Cortex of kidney (tissue), 1 donor: Measurements from ENCODE around the gene ASXL1.
"Not testable (repeated sequence)": the region's sequence is repeated elsewhere in the genome, so short reads cannot be mapped to it uniquely, and the experiment has no call there.

ENCODE experiments used
- DNase-seq: peaks from one replicate; lab custom pipeline; 2025; lab: John Stamatoyannopoulos, UW

The ASXL1 gene

DNA sequence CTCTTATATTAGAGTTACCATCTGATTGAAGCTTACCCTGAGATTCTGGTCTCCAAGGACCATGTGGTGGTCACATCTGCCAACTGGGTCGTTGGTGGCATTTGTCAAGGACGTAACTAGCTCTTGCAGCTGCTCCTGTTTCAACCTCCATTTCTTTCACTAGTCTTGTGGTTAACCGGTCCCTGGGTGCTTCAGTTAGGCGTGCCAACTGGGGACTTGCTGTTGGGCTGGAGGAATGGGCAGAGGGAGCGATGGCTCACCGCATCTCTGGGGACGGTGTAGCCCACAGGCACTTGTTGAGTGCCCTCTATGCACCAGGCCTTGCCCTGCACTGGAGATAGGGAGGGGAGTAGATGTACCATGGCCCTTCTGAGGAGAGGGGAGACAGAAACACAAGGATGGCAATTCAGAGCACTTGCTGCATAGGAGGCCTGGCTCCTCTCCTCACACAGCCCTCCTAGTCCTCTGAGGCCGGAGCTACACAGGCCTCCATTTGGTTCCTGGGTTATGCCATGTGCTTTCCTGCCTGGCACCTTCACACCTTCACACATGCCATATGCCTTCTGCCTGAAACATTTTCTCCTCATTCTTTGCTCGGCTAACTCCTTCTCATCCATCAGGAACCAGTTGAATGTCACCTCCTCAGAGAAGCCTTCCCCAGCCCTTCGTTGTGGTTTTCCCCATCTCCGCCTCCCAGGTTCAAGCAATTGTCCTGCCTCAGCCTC, 20.0 kb upstream of the ASXL1 start:
- no peak for DNase-seq

DNA sequence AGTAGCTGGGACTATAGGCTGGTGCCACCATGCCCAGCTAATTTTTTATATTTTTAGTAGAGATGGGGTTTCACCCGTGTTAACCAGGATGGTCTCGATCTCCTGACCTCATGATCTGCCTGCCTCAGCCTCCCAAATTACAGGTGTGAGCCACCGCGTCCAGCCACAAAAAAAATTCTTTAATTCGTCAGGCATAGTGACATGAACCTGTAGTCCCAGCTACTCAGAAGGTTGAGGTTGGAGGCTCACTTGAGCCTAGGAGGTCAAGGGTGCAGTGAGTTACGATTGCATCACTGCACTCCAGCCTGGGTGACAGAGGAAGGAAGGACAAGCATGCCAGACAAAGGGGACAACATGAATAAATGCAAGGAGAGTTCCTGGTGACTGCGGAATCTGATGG, 19.5 kb upstream of the ASXL1 start:
- no peak for DNase-seq

DNA sequence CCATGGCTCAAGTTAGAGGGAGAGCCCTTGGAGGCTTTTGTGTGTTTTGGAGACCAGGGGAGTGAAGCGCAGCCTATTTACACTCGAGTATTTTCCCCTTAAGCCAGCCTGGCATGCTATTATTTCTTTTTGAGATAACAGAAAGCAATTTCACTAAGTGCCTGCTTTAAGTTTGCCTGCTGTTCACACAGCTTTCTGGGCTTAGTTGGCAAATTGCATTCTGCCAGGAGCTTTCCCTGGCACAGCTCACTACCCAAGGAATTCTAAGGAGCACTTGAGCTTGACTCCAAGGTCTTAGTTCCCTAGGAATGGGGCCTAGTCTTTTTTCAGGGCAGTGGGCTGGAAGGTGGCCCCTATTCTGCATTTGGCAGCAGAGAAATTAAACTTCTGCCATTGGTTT, 19.0 kb upstream of the ASXL1 start:
- DNase-seq, result no peak

DNA sequence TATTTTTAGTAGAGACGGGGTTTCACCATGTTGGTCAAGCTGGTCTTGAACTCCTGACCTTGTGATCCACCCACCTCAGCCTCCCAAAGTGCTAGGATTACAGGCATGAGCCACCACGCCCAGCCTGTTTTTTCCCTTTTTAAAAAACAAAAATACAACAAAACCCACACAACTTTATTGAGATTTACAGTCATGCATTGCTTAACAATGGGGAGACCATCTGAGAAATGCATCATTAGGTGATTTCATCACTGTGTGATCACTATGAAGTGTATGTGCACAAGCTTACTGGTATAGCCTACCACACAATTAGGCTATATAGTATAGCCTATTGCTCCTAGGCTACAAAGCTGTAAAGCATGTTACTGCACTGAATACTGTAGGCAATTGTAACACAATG, 17.1 kb upstream of the ASXL1 start:
- DNase-seq, result not testable (repeated sequence)

DNA sequence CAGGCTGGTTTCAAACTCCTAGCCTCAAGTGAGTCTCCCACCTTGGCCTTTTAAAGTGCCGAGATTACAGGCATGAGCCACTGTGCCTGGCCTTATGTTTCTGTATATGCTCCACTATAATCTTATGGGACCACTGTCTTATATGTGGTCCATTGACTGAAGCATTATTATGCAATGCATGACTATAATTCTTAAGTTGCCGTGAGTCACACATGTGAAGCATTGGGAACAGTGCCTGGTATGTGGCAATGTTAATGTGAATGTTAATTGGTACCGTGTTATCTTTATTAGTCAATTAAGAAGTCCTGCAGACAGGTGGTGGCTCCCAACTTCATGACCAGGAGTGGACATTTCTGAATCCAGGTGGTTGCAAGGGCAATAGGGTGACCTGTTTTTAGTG, 14.7 kb upstream of the ASXL1 start:
- no peak for DNase-seq

DNA sequence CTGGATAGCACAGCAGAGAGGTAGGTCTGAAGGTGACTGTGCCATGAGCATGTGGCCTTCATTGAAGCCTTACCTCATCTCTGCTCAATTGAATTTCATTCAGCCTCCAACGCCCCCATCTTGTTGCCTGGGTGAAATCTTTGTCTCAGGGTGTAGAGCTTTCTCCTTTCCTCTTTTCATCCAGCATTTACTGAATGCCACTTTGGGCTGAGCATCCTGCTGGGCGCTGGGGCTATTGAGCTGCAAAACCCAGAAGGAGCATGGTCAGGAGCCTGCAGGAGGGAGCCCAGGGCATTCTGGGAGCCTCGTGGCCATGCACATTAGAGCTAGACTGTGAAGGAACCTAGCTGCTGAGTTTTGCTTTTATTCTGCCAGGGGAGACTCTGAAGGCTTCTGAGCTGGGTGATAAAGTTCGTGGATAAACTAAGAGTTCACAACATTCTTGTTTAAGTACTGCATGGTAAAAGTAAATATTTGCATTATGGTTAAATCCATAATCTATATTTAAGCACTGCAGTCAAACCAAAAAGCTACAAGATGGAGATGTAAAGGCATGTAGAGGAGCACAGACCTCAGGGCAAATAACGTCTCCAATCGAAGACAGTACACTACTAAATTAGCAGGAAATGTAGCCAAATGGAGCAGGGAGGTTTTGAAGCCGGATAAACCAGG, 13.2 kb upstream of the ASXL1 start:
- no peak for DNase-seq

DNA sequence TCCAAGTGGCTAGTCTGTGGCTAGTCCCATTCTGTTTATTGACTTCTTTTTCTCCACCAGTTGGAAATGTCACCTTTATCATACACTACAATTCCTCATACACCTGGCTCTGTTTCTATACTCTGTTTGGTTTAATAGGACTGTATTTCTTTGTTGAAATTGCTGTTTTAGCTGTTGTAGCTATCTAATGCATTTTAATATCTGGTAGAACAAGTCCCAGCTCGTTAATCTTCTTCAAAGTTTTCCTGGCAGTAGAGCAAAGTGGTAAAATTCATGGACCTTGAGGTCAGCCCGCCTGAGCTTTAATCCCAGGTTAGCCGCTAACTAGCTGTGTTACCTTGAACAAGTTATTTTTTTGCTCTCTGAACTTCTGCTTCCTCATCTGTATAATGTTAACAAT, 9.9 kb upstream of the ASXL1 start:
- no peak for DNase-seq

DNA sequence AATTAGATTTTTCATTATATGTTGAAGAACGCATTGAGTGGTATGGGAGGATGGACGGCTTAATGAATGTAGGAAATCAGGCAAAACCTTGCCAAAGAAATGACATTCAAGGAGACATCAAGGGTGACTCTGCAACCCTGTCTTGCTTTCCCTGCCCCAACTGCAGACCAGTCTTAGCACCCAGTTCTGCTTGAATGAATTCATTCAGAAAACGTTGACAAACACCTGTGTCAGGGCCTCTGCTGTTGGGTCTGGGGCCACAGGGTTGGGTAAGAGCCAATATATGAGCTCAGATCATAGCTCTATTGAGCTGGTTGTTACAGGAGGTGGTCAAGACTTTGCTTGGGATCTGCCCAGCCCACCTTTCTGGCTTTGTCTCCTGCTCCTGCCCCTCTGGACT, 7.7 kb upstream of the ASXL1 start:
- no peak for DNase-seq

DNA sequence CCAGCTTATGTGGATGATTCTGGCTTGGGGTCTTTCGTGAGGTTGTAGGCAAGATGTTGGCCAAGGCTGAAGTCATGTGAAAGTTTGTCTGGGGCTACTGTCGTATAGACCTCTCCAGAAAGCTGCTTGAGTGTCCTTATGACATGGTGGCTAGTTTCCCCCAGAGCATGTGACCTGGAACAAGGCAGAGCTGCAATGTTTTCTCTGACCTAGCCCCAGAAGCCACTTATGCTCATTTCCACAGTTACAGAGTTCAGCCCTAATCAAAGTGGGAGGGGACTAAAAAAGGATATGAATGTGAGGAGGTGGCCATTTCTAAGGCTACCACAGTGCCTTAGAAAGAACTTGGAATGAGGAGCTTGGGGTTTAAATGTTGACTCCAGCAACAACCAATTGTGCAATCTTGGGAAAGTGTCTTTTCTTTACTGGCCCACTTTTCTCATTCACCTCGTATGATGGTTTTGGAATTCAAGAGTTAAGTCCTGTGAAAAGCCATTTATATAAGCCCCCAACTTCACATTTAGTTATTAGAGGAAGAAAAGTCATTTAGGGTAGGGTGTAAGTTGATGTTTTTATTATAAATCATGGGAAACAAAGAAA, 5.9 kb upstream of the ASXL1 start:
- DNase-seq, result no peak

DNA sequence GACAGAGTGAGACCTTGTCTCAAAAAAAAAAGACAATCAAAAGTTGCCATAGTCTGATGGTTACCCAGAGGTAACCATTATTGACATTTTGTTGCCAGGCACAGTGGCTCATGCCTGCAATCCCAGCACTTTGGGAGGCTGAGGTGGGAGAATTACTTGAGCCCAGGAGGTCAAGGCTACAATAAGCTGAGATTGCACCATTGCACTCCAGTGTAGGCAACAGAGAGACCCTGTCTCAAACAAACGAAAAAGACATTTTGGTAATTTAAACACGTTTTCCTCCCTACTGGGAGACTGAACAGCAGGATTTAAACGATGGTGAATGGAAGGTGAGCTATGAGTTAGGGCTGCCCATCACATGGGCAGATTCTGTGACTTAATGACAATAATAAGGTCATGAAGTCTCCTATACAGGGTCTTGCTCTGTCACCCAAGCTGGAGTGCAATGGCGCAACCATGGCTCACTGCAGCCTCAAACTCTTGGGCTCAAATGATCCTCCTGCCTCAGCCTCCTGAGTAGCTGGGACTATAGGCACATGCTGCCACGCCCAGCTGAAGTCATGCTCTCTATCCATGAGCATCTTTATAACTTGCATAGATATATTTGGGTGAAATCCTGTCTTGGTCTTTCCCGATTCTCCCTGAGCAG, 4.2 kb upstream of the ASXL1 start:
- DNase-seq, result no peak

DNA sequence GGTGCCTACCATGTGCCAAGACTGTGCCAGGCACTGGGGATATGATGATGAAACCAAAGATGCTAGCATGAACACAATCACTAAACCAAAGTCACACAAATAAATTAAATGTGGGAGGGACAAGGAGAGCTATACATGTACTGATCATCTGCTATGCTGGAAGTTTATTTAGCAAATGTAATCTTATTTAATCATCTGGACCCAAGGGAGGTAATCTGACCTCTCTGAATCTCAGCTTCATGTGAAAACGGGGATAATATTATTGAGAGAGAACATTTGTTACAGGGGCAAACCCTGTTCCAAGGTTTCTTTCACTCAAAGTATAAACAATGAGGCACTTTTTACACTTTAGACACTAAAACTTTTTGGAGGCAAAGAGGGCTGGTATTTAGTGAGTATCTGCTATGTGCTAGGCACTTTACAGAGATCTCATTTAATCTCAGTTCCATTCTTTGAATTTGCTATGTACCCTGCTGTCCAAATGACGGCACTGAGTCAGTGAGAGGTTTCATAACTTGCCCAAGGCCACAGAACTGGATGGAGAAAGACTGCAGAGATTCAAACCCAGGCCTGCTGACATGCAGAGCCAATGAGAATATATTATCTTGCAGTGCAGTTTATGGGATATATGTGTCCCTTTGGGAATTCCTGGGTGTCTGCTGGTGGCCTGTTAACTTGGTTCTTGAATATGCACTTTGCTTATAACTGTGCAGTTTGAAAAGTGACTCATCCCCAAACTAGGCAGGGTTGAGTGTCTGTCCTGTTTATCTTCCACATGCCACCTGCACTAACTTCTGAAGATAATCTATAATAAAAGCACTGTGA, 3.3 kb upstream of the ASXL1 start:
- DNase-seq, result no peak

DNA sequence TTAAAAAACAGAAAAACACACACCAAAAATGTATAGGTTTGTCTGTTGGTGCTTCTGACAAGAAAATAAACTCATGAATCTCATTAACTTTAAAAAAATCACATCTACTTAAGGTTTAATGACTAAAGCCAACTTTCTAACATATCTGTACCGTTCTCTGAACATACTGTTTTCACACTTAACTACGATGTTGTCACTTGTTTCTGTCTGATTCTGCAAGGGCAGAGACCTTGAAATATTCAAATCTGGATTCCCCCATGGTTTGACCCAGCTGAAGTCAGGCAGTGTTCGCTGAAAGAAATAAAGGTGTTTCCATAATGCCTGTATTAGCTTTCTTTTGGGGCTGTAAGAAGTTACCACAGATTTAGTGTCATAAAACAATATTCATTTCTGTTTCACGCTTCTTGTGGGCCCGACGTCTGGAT, 2.7 kb upstream of the ASXL1 start:
- DNase-seq, result no peak

DNA sequence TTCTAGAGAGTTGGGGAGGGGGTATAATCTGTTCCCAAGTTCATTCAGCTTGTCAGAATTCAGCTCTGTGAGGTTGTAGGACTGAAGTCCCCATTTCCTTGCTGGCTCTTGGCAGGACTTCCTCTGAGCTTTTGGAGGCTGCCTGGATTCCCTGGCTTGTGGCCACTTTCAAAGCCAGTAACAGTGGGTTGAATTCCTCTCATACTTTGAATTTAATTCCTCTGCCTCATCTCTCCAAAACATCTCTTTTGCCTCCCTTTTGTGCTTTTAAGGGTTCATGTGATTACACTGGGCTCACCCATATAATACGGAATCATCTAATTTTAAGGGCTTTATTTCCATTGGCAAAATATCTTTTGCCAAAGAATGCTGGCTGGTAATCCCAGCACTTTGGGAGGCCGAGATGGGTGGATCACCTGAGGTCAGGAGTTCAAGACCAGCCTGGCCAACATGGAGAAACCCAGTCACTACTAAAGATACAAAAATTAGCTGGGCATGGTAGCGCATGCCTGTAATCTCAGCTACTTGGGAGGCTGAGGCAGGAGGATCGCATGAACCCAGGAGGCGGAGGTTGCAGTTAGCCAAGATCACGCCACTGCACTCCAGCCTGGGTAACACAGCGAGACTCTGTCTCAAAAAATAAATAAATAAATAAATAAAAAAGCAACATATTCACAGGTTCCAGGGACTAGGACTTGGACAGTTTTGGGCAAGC, 2.1 kb upstream of the ASXL1 start:
- not testable (repeated sequence) for DNase-seq

DNA sequence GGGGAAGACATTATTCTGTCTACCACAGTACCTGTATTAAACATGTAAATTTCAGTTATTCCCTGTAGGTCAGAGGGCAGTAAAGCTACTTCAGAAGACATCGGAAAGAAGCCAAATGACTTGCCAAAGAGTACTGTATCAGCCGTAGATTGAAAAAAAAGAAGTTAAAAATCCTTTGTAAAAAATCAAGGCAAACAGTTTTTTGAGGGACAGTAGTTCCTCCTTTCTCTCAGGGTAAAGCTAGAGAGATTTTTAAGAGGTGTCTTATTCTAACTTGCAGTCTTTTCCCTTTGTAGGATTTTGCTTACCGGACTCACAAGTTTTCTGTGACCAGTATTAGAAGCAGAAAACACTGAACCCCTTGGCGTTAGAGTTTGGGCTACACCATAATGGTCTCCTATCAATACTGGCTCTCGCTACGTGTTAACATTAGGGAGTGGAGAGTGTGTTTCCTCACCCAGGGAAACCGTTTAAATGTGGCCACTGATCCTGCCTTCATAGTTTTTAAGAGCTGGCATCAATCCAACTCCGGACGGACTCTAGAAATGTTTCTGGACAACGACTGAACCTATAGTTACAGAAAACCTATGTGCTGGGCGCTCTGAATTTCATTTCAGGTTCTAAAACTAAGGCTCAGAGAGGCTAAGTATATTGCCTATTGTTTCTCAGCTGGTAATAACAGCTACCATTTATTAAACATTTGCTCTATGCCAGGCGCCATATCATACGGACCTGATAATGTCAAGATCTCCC, 1.3 kb upstream of the ASXL1 start:
- no peak for DNase-seq

DNA sequence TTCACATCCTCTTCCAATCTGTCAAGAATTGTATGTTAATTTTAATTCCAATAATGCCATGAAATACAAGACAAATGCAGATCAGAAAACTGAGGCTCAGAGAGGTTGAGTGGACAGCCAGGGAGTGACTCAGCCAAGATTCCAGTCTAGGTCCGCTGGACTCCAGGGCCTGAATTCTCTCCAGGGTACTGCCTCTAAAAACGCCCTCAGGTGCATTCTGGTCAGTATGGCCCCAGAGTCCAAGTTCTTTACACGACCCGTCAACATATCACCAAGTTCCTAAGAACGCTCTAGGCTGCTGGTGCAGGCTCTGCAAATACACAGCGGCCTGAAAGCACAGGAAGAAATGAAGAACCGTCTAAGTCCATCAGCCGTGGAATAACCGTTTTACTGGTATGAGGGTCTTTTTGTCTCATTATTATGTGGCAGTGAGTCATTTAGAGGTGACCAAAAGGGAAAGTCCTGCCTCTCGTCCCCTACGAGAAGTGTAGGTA, 709 bp upstream of the ASXL1 start:
- peak; percentile 7 for DNase-seq

DNA sequence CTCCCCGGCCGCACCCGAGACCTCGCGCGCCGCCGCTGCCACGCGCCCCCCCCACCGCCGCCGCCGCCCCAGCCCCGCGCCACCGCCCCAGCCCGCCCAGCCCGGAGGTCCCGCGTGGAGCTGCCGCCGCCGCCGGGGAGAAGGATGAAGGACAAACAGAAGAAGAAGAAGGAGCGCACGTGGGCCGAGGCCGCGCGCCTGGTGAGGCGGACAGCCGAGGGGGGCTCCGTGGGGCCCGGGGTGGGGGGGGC, 426 bp downstream of the ASXL1 start:
- DNase-seq, result no peak

DNA sequence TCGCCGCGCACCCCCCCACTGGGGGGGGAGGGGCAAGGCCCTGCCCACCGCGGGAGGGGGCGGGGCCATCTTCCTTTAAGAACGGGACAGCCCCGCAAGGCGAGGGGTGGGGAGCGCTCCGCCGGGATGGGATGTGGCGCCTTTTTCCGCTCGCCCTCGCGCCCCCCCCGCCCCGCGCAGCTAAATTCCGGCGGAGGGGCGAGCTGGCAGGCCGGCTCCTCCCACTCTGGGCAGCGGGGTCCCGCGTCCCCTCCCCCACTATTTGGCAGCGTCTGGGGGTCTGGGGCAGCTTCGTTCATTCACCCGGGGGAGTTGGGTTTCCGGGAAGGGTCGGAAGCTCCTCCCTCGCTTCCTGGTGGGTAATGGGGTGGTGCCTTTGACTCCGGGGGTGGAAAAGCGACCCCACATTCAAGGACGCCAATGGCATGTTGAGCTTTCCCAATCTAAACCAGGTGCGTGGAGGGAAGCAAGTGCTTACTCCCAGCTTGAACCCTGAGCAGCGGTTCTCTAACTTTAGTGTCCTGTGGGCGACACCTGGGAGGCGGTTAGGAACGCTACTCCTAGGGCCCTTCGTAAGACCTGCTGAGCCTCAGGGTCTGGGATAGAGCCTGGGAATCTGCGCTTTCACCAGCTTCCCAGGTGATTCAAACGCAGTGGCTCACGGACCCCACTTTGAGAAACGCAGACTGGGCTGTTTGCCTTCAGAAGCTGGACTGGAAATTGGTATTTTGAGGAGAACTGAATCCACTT, 927 bp downstream of the ASXL1 start:
- no peak for DNase-seq

DNA sequence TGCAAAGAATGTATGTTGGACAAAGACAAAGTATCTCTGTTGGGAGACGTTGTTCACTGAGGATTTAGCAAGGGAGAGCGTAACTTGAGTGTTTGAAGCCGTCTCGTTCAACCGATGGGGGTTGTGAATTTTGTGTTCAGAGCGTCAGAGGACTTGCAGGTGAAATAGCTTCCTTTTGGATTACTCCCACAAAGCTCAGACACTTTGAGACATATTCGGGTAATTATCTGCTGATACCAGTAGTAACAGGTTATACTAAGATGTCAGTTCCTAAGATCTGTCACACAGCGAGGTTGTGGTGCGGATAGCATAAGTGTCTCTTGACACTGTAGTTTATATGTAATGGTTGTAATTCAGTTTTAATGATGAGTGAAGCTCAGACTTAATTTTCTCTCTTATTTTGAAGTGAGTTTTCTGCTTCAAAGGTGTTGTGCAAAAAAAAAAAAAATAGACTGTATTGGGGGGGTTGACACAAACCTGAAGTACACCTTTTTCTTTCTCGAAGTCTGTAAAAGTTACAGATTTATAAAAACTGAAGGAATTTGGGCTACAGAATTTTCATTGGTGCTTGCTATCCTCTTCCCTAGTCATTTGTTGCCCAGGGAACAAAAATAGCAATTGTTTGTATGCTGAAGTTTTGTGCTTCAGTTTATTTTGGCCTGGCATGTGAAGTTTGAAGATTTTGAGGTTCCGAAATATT, 1.7 kb downstream of the ASXL1 start:
- no peak for DNase-seq

DNA sequence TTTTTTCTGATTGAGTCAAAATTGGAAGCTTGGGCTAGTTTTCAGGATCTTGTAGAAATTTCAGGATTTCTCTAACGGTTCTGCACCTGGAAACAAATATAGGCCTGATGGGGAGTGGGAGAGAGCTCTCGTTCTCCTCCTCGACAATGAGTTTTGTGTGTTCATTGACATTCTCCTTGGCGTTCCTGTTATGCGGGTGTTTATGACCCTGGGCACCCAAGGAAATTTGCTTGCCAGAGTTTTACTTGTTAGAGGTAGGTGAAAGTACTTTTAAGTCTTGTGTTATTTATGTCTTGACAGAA, 2.2 kb downstream of the ASXL1 start:
- DNase-seq, result no peak

DNA sequence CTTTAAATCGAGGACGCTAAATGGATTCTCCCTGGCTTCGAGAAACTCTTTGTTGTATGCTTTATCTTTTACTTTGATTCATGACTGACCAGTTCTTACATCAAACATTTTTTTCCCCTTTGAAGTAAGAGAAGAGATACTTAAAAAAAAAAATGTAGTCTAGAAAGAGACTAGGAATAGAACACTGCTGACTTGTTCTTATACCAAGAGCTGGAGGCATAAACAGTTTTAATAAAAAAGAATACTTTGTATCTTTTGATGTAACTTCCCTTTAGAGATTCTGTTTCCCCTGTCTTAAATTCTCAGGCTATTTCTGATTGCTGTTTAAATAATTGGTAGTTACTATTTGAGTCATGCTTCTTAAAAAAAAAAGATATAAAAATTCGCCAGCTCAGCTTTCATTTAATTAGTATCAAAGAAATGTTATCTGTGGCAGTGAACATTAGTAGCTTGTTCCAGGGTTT, 4.8 kb downstream of the ASXL1 start:
- no peak for DNase-seq
